ENCODE measurements around the gene MDH2.
A peak's percentile ranks its signal among the peaks of the same experiment; 100 is the strongest.

Gene MDH2

DNA sequence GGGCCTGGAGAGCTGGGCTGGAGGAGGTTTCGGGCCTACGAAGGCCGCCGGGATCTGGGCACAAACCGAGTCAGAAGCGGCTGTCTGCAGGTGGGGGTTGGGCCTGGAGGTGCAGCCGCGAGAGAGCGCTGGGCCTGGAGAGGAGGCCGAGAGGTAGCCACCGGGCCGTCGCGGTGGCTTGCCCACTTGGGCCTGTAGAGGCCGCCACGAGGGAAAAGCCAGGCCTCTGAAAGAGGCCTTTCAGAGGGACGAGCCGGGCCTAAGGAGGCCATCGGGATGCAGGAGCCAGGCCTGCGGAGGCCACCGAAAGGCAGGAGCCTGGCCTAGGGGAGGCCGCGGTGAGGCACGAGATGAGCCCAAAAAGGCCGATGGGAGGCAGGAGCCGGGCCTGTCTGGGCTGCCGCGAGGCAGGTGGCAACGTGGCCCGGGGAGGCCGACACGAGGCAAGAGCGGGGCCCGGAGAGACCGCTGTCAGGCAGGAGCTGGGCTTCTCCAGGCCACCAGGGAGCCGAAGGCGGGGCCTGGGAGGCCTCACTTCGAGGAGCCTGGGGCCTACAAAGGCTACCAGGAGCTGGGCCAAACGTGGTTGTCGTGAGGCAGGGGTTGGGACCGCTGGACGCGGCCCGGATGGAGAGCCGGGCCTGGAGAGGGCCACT is 25.6 kb downstream of the MDH2 start:
- no peak overlapping the region for H2BK5ac ChIP-seq (ENCODE audit: low read length)
- H3K27ac ChIP-seq (ENCODE audit: low read depth, low read length): no peak overlapping the region
- H3K79me2 ChIP-seq (ENCODE audit: control insufficient read depth, insufficient read depth, low read length): no peaks in the 10 kb centered on the region
- no peak overlapping the region for H3K4me2 ChIP-seq (ENCODE audit: low read length)
- no peak overlapping the region for H3K23ac ChIP-seq (ENCODE audit: low read length)
- H3K79me1 ChIP-seq (ENCODE audit: low read length): no peaks in the 10 kb centered on the region
- H4K5ac ChIP-seq (ENCODE audit: low read length): no peak overlapping the region
- peak; percentile 86 for DNase-seq
- no peak overlapping the region for H2BK120ac ChIP-seq (ENCODE audit: low read depth, low read length)
- no peaks in the 10 kb centered on the region for H3K27me3 ChIP-seq (ENCODE audit: insufficient read depth, low read length, poor library complexity)
- no peak overlapping the region for H4K8ac ChIP-seq (ENCODE audit: low read depth, low read length)
- no peaks in the 10 kb centered on the region for H3K36me3 ChIP-seq (ENCODE audit: control insufficient read depth, insufficient read depth, low read length)
- no peak overlapping the region for H3K4me3 ChIP-seq (ENCODE audit: low read length)
- H3K9ac ChIP-seq (ENCODE audit: low read length): peak overlapping the region; percentile 3
- H3K56ac ChIP-seq (ENCODE audit: low read length): peak overlapping the region; percentile 64
- H2AK5ac ChIP-seq (ENCODE audit: low read length): no peak overlapping the region
- WGBS (ENCODE audit: extremely low coverage, insufficient coverage, low lambda C conversion rate): no CpG with 5 or more reads among the region's 45 CpGs
- H3K4me1 ChIP-seq (ENCODE audit: control insufficient read depth, low read depth, low read length): no peaks in the 10 kb centered on the region
- no peak overlapping the region for H3K4ac ChIP-seq (ENCODE audit: low read depth, low read length)
- no peak overlapping the region for H2BK15ac ChIP-seq (replicated peaks; ENCODE audit: low read depth)
- H3K18ac ChIP-seq (ENCODE audit: low read length): no peak overlapping the region

DNA sequence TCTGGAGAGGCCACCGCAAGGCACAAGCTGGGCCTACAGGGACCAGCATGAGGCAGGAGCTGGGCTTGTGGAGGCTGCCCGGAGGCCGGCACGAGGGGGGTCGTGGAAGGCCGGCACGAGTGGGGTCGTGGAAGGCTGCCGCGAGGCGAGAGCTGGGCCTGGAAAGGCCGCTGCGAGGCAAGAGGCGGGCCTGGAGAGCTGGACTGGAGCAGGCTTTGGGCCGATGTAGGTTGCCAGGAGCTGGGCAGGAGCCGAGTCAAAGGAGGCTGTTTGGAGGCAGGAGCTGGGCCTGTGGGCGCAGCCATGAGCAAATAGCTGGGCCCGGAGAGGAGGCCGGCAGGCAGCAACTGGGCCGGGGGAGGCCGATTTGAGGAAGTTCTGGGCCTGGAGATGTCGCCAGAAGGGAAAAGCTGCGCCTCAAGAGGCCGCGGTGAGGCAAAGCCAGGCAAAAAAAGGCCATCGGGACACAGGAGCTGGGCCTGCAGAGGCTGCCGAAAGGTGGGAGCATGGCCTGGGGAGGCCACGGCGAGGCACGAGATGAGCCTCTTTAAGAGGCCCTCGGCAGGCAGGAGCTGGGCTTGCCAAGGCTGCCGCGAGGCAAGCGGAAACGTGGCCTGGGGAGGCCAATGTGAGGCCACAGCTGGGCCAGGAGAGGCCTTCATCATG is 26.5 kb downstream of the MDH2 start:
- H3K56ac ChIP-seq (ENCODE audit: low read length): no peak overlapping the region
- no peaks in the 10 kb centered on the region for H3K36me3 ChIP-seq (ENCODE audit: control insufficient read depth, insufficient read depth, low read length)
- H4K5ac ChIP-seq (ENCODE audit: low read length): no peak overlapping the region
- H3K4ac ChIP-seq (ENCODE audit: low read depth, low read length): no peak overlapping the region
- no peaks in the 10 kb centered on the region for H3K79me1 ChIP-seq (ENCODE audit: low read length)
- no peaks in the 10 kb centered on the region for H3K27me3 ChIP-seq (ENCODE audit: insufficient read depth, low read length, poor library complexity)
- H3K4me2 ChIP-seq (ENCODE audit: low read length): no peak overlapping the region
- H3K27ac ChIP-seq (ENCODE audit: low read depth, low read length): no peak overlapping the region
- no peak overlapping the region for H3K18ac ChIP-seq (ENCODE audit: low read length)
- H3K9ac ChIP-seq (ENCODE audit: low read length): no peak overlapping the region
- no peak overlapping the region for H2BK120ac ChIP-seq (ENCODE audit: low read depth, low read length)
- no peaks in the 10 kb centered on the region for H3K4me1 ChIP-seq (ENCODE audit: control insufficient read depth, low read depth, low read length)
- no peak overlapping the region for H2AK5ac ChIP-seq (ENCODE audit: low read length)
- no peak for DNase-seq
- H4K8ac ChIP-seq (ENCODE audit: low read depth, low read length): no peak overlapping the region
- WGBS (ENCODE audit: extremely low coverage, insufficient coverage, low lambda C conversion rate): no CpG with 5 or more reads among the region's 35 CpGs
- H3K4me3 ChIP-seq (ENCODE audit: low read length): no peak overlapping the region
- no peaks in the 10 kb centered on the region for H3K79me2 ChIP-seq (ENCODE audit: control insufficient read depth, insufficient read depth, low read length)
- no peak overlapping the region for H2BK5ac ChIP-seq (ENCODE audit: low read length)
- no peak overlapping the region for H3K23ac ChIP-seq (ENCODE audit: low read length)
- no peak overlapping the region for H2BK15ac ChIP-seq (replicated peaks; ENCODE audit: low read depth)

DNA sequence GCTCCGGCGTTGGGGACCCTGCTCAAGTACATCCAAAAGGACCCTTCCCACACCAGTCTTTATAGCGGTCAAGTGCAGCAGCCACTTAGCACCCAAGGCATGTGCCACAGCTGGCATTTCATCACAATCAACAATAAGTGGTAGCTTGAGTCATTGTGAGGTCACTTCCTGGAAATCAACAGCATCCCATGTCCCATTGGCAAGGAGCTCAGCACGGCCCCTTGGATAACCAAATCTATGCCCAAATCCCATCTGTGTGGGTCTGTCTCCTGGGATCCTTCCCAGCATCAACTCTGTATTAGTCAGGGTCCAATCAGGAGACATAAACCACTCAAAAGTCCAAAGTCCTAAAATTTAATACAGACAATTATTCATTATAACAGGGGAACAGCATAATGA is 27.1 kb downstream of the MDH2 start:
- no peak overlapping the region for H3K18ac ChIP-seq (ENCODE audit: low read length)
- H3K36me3 ChIP-seq (ENCODE audit: control insufficient read depth, insufficient read depth, low read length): no peaks in the 10 kb centered on the region
- WGBS (ENCODE audit: extremely low coverage, insufficient coverage, low lambda C conversion rate): no CpG with 5 or more reads among the region's 4 CpGs
- H2AK5ac ChIP-seq (ENCODE audit: low read length): no peak overlapping the region
- H3K4me3 ChIP-seq (ENCODE audit: low read length): no peak overlapping the region
- no peak overlapping the region for H3K27ac ChIP-seq (ENCODE audit: low read depth, low read length)
- H3K4me1 ChIP-seq (ENCODE audit: control insufficient read depth, low read depth, low read length): no peaks in the 10 kb centered on the region
- no peak overlapping the region for H2BK15ac ChIP-seq (replicated peaks; ENCODE audit: low read depth)
- H3K56ac ChIP-seq (ENCODE audit: low read length): no peak overlapping the region
- H3K79me2 ChIP-seq (ENCODE audit: control insufficient read depth, insufficient read depth, low read length): no peaks in the 10 kb centered on the region
- no peaks in the 10 kb centered on the region for H3K79me1 ChIP-seq (ENCODE audit: low read length)
- H3K9ac ChIP-seq (ENCODE audit: low read length): no peak overlapping the region
- H4K8ac ChIP-seq (ENCODE audit: low read depth, low read length): no peak overlapping the region
- H3K4me2 ChIP-seq (ENCODE audit: low read length): no peak overlapping the region
- H3K27me3 ChIP-seq (ENCODE audit: insufficient read depth, low read length, poor library complexity): no peaks in the 10 kb centered on the region
- H3K4ac ChIP-seq (ENCODE audit: low read depth, low read length): no peak overlapping the region
- no peak overlapping the region for H4K5ac ChIP-seq (ENCODE audit: low read length)
- no peak overlapping the region for H2BK5ac ChIP-seq (ENCODE audit: low read length)
- no peak overlapping the region for H3K23ac ChIP-seq (ENCODE audit: low read length)
- no peak overlapping the region for H2BK120ac ChIP-seq (ENCODE audit: low read depth, low read length)
- DNase-seq: no peak

DNA sequence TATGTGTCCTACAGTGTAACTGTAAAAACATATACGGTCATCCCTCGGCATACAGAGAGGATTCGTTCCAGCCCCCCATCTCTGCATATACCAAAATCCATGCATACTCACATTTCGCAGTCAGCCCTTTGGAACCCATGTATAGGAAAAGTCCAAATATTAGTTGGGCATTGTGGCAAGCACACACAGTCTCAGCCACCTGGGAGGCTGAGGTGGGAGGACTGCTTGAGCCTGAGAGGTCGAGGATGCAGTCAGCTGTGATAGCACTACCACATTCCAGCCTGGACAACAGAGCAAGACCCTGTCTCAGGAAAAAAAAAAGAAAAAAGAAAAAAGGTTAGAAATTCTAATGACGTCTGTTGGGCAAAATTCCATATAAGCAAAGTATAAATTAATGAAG is 29.1 kb downstream of the MDH2 start:
- Histone ChIP-seq H3K4me3 (ENCODE audit: low read length) (no peak overlapping the region), H3K23ac (ENCODE audit: low read length) (no peak overlapping the region), H3K36me3 (ENCODE audit: control insufficient read depth, insufficient read depth, low read length) (no peaks in the 10 kb centered on the region), H3K79me2 (ENCODE audit: control insufficient read depth, insufficient read depth, low read length) (no peaks in the 10 kb centered on the region), H3K4me2 (ENCODE audit: low read length) (no peak overlapping the region), H3K27me3 (ENCODE audit: insufficient read depth, low read length, poor library complexity) (no peaks in the 10 kb centered on the region), H3K4me1 (ENCODE audit: control insufficient read depth, low read depth, low read length) (no peaks in the 10 kb centered on the region), H3K79me1 (ENCODE audit: low read length) (no peaks in the 10 kb centered on the region), H3K9ac (ENCODE audit: low read length) (no peak overlapping the region), H2AK5ac (ENCODE audit: low read length) (no peak overlapping the region), H2BK15ac (replicated peaks; ENCODE audit: low read depth) (no peak overlapping the region), H3K4ac (ENCODE audit: low read depth, low read length) (no peak overlapping the region), H2BK120ac (ENCODE audit: low read depth, low read length) (no peak overlapping the region), H3K27ac (ENCODE audit: low read depth, low read length) (no peak overlapping the region), H4K8ac (ENCODE audit: low read depth, low read length) (no peak overlapping the region), H3K18ac (ENCODE audit: low read length) (no peak overlapping the region), H4K5ac (ENCODE audit: low read length) (no peak overlapping the region), H2BK5ac (ENCODE audit: low read length) (no peak overlapping the region), H3K56ac (ENCODE audit: low read length) (no peak overlapping the region)
- no peak for DNase-seq
- WGBS (ENCODE audit: extremely low coverage, insufficient coverage, low lambda C conversion rate): no CpG with 5 or more reads among the region's 6 CpGs

DNA sequence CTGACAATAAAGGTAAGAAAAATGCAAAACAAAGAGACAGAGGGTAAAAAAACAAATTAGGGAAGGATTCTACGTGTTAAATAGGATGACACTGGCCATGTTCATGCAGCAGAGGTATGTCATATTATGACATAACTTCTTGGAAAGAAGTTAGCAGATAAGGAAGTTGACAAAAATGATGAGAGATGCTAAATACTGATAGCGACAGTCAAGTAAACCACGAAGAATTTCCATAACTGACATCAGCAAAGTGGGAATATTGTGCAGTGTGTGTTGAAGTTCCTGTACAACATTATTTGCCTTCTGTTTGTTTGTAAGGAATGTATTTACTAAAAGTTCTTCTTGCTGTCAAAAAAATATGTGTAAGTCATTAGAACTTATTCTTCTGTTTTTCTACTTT is 29.5 kb downstream of the MDH2 start:
- H3K27ac ChIP-seq (ENCODE audit: low read depth, low read length): no peak overlapping the region
- no peak overlapping the region for H2BK120ac ChIP-seq (ENCODE audit: low read depth, low read length)
- no peak overlapping the region for H3K4me3 ChIP-seq (ENCODE audit: low read length)
- no peak overlapping the region for H4K5ac ChIP-seq (ENCODE audit: low read length)
- no peak overlapping the region for H2BK5ac ChIP-seq (ENCODE audit: low read length)
- no peak overlapping the region for H4K8ac ChIP-seq (ENCODE audit: low read depth, low read length)
- H3K4me2 ChIP-seq (ENCODE audit: low read length): no peak overlapping the region
- H3K9ac ChIP-seq (ENCODE audit: low read length): no peak overlapping the region
- H3K36me3 ChIP-seq (ENCODE audit: control insufficient read depth, insufficient read depth, low read length): no peaks in the 10 kb centered on the region
- no peak overlapping the region for H2AK5ac ChIP-seq (ENCODE audit: low read length)
- no peak overlapping the region for H3K4ac ChIP-seq (ENCODE audit: low read depth, low read length)
- no peak overlapping the region for H3K56ac ChIP-seq (ENCODE audit: low read length)
- H3K79me2 ChIP-seq (ENCODE audit: control insufficient read depth, insufficient read depth, low read length): no peaks in the 10 kb centered on the region
- H3K23ac ChIP-seq (ENCODE audit: low read length): no peak overlapping the region
- DNase-seq: no peak
- H3K18ac ChIP-seq (ENCODE audit: low read length): no peak overlapping the region
- no peaks in the 10 kb centered on the region for H3K4me1 ChIP-seq (ENCODE audit: control insufficient read depth, low read depth, low read length)
- H3K27me3 ChIP-seq (ENCODE audit: insufficient read depth, low read length, poor library complexity): no peaks in the 10 kb centered on the region
- no CpG with 5 or more reads among the region's 3 CpGs for WGBS (ENCODE audit: extremely low coverage, insufficient coverage, low lambda C conversion rate)
- no peak overlapping the region for H2BK15ac ChIP-seq (replicated peaks; ENCODE audit: low read depth)
- H3K79me1 ChIP-seq (ENCODE audit: low read length): no peaks in the 10 kb centered on the region

DNA sequence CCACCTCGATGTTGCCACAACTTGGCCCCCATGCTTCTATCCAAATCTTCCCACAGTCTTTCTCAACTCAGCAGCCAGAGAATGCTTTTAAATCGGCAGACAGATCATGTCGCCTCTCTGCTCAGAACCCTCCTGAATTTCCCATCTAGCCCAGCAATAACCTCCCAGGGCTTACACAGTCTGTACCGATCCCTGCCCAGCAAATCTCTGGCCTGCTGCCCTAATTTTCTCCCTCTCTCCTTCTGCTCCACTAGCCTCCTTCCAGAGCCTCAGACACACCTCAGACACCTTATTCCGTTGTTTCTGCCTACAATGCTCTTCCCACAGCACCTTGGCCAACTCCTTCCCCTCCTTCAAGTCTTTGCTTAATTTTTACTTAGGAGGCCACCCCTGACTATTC is 32.3 kb downstream of the MDH2 start:
- no peaks in the 10 kb centered on the region for H3K79me2 ChIP-seq (ENCODE audit: control insufficient read depth, insufficient read depth, low read length)
- no peaks in the 10 kb centered on the region for H3K79me1 ChIP-seq (ENCODE audit: low read length)
- H3K27me3 ChIP-seq (ENCODE audit: insufficient read depth, low read length, poor library complexity): no peaks in the 10 kb centered on the region
- H3K18ac ChIP-seq (ENCODE audit: low read length): no peak overlapping the region
- no peak overlapping the region for H2BK5ac ChIP-seq (ENCODE audit: low read length)
- H2BK120ac ChIP-seq (ENCODE audit: low read depth, low read length): no peak overlapping the region
- H3K4ac ChIP-seq (ENCODE audit: low read depth, low read length): no peak overlapping the region
- no peak overlapping the region for H4K5ac ChIP-seq (ENCODE audit: low read length)
- H3K56ac ChIP-seq (ENCODE audit: low read length): no peak overlapping the region
- H3K4me3 ChIP-seq (ENCODE audit: low read length): no peak overlapping the region
- DNase-seq: no peak
- H3K4me2 ChIP-seq (ENCODE audit: low read length): no peak overlapping the region
- no peak overlapping the region for H2BK15ac ChIP-seq (replicated peaks; ENCODE audit: low read depth)
- whole genome bisulfite sequencing (ENCODE audit: extremely low coverage, insufficient coverage, low lambda C conversion rate): no CpG with 5 or more reads among the region's 5 CpGs
- no peak overlapping the region for H2AK5ac ChIP-seq (ENCODE audit: low read length)
- H3K9ac ChIP-seq (ENCODE audit: low read length): no peak overlapping the region
- H3K36me3 ChIP-seq (ENCODE audit: control insufficient read depth, insufficient read depth, low read length): no peaks in the 10 kb centered on the region
- no peak overlapping the region for H3K23ac ChIP-seq (ENCODE audit: low read length)
- no peak overlapping the region for H4K8ac ChIP-seq (ENCODE audit: low read depth, low read length)
- no peak overlapping the region for H3K27ac ChIP-seq (ENCODE audit: low read depth, low read length)
- no peaks in the 10 kb centered on the region for H3K4me1 ChIP-seq (ENCODE audit: control insufficient read depth, low read depth, low read length)
